ENCODE results near the gene KRTAP19-6. TPM values are rescaled to one million over a fixed set of nuclear protein-coding genes. Genes with fewer than 3 reads are reported as not detected.

Gene KRTAP19-6
- total and polyA plus RNA-seq, 10 of the 15 experiments (the other 5 are each of a cell fraction or from before 2014, with no cell fraction given), result not detected

- TF ChIP-seq, protein P1, sequence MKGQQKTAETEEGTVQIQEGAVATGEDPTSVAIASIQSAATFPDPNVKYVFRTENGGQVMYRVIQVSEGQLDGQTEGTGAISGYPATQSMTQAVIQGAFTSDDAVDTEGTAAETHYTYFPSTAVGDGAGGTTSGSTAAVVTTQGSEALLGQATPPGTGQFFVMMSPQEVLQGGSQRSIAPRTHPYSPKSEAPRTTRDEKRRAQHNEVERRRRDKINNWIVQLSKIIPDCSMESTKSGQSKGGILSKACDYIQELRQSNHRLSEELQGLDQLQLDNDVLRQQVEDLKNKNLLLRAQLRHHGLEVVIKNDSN (IDR thresholded peaks at IDR 0.05; ENCODE audit: borderline replicate concordance, extremely low read length, insufficient read depth, low read depth, low read length), result no peak
- TF ChIP-seq, protein P2, sequence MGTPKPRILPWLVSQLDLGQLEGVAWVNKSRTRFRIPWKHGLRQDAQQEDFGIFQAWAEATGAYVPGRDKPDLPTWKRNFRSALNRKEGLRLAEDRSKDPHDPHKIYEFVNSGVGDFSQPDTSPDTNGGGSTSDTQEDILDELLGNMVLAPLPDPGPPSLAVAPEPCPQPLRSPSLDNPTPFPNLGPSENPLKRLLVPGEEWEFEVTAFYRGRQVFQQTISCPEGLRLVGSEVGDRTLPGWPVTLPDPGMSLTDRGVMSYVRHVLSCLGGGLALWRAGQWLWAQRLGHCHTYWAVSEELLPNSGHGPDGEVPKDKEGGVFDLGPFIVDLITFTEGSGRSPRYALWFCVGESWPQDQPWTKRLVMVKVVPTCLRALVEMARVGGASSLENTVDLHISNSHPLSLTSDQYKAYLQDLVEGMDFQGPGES (IDR thresholded peaks at IDR 0.05), result no peak
- no peak for TF ChIP-seq ZNF592 (IDR thresholded peaks at IDR 0.05)
- no peak for TF ChIP-seq BHLHE40 (IDR thresholded peaks at IDR 0.05; ENCODE audit: borderline replicate concordance in 1 of 2, low read depth in 2 of 2, low read length in 1 of 2)
- no peak for TF ChIP-seq FOS (IDR thresholded peaks at IDR 0.05; ENCODE audit: borderline replicate concordance, extremely low read depth, insufficient read length)
- no peak for TF ChIP-seq HSF1 (IDR thresholded peaks at IDR 0.05; ENCODE audit: low read depth, low read length)
- no peak for TF ChIP-seq HDAC2 (IDR thresholded peaks at IDR 0.05)
- no peak for TF ChIP-seq TCF7 (IDR thresholded peaks at IDR 0.05; ENCODE audit: borderline replicate concordance)
- TF ChIP-seq RBBP5 (conservative IDR thresholded peaks at IDR 0.05), result no peak
- TF ChIP-seq ELK1 (IDR thresholded peaks at IDR 0.05; ENCODE audit: low read depth, low read length), result no peak
- no peak for TF ChIP-seq SUZ12 (IDR thresholded peaks at IDR 0.05; ENCODE audit: unreplicated experiment)
- no peak for TF ChIP-seq SP1 (IDR thresholded peaks at IDR 0.05; ENCODE audit: low read depth, low read length)
- TF ChIP-seq SMC3 (IDR thresholded peaks at IDR 0.05; ENCODE audit: borderline replicate concordance, low read length), result no peak
- no peak for TF ChIP-seq NFYA (IDR thresholded peaks at IDR 0.05; ENCODE audit: borderline replicate concordance, low read depth, low read length)
- no peak for FAIRE-seq
Measured at GRCh38 chr21:30567617-30568016, 26.0 kb upstream of the KRTAP19-6 start.

More at GRCh38 chr21:30567617-30568016, 26.0 kb upstream of the KRTAP19-6 start:
- no TSS peak for BruUV-seq (replicated peaks)
- intact Hi-C loops (cut with micrococcal nuclease; ENCODE audit: unreplicated experiment), result no loop called here
- no peaks in the 10 kb centered on the region for H3K36me3 ChIP-seq (ENCODE audit: control insufficient read depth in 2 of 2, insufficient read depth in 2 of 2, low read length in 1 of 2)
- SMC1A ChIA-PET (ENCODE audit: uncharacterized antibody, unreplicated experiment), result no interaction called here
- no peak overlapping the region for H3K9ac ChIP-seq (ENCODE audit: control insufficient read depth, insufficient read depth, low read length)
- no peak overlapping the region for H3K4me2 ChIP-seq (ENCODE audit: control insufficient read depth, insufficient read depth)
- no peaks in the 10 kb centered on the region for H4K20me1 ChIP-seq (ENCODE audit: control insufficient read depth, insufficient read depth)
- DNase-seq (ENCODE audit: low read depth, low spot score) (no peak), ATAC-seq (no peak)
- no peaks in the 10 kb centered on the region for H3K79me2 ChIP-seq (ENCODE audit: control insufficient read depth, insufficient read depth, low read length)
- no peak overlapping the region for H2AFZ ChIP-seq (ENCODE audit: control insufficient read depth, low read depth, low read length)
- H3K4me3 ChIP-seq, result no peak overlapping the region
- H3K27me3 ChIP-seq (replicated peaks in 1 of 2; ENCODE audit: control insufficient read depth in 2 of 2, insufficient read depth in 2 of 2, low read length in 1 of 2), result no peaks in the 10 kb centered on the region
- no peaks in the 10 kb centered on the region for H3K4me1 ChIP-seq (ENCODE audit: control insufficient read depth, insufficient read depth, low read length)
- CTCF ChIA-PET, result no interaction called here
- RAD21 ChIA-PET (ENCODE audit: unreplicated experiment), result no interaction called here
- in situ Hi-C loops (cut with MboI), result no loop called here
- H3K9me3 ChIP-seq (replicated peaks; ENCODE audit: control insufficient read depth, insufficient read depth, low read length), result no peaks in the 10 kb centered on the region; the same call in 2 of the 3 replicates
- H3K27ac ChIP-seq (ENCODE audit: control insufficient read depth, insufficient read depth), result no peak overlapping the region
- POLR2A ChIA-PET, result no interaction called here

Data from GM12878 (cell line).